Measurements from ENCODE around the gene MLLT11. TPM values are rescaled to one million over a fixed set of nuclear protein-coding genes. Genes with fewer than 3 reads are reported as not detected.
"Not testable (repeated sequence)": the region's sequence is repeated elsewhere in the genome, so short reads cannot be mapped to it uniquely, and the experiment has no call there.

MLLT11 gene
- total RNA-seq, 4 donors from 2014 or later: 0.47 to 6.6 (median 0.79) TPM

GRCh38 chr1:151085953-151086559 is 25.9 kb downstream of the MLLT11 start:
- ATAC-seq (ENCODE audit: low FRiP score): no peak
- DNase-seq (ENCODE audit: low spot score): no peak
- TF ChIP-seq, protein P1, sequence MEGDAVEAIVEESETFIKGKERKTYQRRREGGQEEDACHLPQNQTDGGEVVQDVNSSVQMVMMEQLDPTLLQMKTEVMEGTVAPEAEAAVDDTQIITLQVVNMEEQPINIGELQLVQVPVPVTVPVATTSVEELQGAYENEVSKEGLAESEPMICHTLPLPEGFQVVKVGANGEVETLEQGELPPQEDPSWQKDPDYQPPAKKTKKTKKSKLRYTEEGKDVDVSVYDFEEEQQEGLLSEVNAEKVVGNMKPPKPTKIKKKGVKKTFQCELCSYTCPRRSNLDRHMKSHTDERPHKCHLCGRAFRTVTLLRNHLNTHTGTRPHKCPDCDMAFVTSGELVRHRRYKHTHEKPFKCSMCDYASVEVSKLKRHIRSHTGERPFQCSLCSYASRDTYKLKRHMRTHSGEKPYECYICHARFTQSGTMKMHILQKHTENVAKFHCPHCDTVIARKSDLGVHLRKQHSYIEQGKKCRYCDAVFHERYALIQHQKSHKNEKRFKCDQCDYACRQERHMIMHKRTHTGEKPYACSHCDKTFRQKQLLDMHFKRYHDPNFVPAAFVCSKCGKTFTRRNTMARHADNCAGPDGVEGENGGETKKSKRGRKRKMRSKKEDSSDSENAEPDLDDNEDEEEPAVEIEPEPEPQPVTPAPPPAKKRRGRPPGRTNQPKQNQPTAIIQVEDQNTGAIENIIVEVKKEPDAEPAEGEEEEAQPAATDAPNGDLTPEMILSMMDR (IDR thresholded peaks at IDR 0.05): no peak

DNA sequence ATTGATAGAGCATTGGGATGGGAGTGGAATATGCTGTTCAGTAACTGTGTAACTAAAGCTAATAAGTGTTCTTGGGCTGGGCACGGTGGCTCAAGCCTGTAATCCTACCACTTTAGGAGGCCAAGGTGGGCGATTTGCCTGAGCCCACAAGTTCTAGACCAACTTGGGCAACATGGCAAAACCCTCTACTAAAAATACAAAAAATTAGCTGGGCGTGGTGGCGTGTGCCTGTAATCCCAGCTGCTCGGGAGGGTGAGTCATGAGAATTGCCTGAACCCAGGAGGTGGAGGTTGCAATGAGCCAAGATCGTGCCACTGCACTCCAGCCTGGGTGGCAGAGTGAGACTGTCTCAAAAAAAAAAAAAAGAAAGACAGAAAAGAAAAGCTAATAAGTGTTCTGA is 37.2 kb downstream of the MLLT11 start:
- not testable (repeated sequence) for ATAC-seq (ENCODE audit: low FRiP score)

DNA sequence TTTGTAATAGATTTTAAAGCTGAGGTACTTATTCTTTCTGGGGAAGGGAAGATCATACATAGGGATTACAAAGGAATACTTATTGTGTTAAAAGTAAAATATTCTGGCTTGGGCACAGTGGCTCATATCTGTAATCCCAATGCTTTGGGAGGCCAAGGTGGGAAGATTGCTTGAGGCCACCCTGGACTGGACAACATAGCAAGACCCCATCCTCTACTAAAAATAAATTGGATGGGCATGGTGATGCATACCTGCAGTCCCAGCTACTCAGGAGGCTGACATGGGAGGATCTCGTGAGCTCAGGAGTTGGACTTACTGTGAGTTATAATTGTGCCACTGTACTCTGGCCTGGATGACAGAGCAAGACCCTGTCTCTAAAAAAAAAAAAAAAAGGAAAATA is 37.9 kb downstream of the MLLT11 start:
- TF ChIP-seq, protein P1 (IDR thresholded peaks at IDR 0.05): no peak
- DNase-seq (ENCODE audit: low spot score) (no peak), ATAC-seq (ENCODE audit: low FRiP score) (no peak)

More for the DNA sequence above, 37.2 kb downstream of the MLLT11 start:
- DNase-seq (ENCODE audit: low spot score): not testable (repeated sequence)

DNA sequence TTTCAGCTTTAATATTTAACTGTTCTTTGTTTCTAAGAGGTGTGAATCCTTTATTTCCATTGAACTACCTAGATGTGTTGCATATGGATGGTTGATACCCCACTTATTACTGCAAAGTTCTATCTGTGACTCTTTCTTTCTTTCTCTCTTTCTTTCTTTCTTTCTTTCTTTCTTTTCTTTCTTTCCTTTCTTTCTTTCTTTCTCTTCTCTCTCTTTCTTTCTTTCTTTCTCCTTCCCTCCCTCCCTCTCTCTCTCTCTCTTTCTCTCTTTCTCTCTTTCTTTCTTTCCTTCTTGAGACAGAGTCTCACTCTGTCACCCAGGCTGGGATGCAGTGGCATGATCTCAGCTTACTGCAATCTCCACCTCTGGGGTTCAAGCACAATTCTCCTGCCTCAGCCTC is 44.4 kb downstream of the MLLT11 start:
- TF ChIP-seq, protein P1 (IDR thresholded peaks at IDR 0.05): no peak
- ATAC-seq (ENCODE audit: low FRiP score) (no peak), DNase-seq (ENCODE audit: low spot score) (no peak)

GRCh38 chr1:151106894-151107293 is 46.7 kb downstream of the MLLT11 start:
- ATAC-seq (ENCODE audit: low FRiP score) (no peak), DNase-seq (ENCODE audit: low spot score) (no peak)
- TF ChIP-seq, protein P1 (IDR thresholded peaks at IDR 0.05): no peak

DNA sequence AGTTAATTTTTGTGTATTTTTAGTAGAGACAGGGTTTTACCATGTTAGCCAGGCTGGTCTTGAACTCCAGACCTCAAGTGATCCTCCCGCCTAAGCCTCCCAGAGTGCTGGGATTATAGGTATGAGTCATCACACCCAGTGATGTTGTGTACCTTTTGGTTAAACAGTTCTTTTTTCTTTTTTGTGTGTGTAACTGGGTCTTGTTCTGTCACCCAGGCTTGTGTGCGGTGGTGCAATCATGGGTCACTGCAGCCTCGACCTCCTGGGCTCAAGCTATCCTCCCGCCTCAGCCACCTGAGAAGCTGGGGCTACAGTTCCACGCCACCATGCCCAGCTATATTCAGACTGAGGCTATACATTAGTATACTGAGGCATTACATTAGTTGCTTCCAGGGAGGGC is 48.1 kb downstream of the MLLT11 start:
- DNase-seq (ENCODE audit: low spot score): no peak
- TF ChIP-seq, protein P1 (IDR thresholded peaks at IDR 0.05): no peak
- ATAC-seq (ENCODE audit: low FRiP score): no peak

- ATAC-seq (ENCODE audit: low FRiP score): no peak
- TF ChIP-seq, protein P1 (IDR thresholded peaks at IDR 0.05): no peak
- no peak for DNase-seq (ENCODE audit: low spot score)
These were observed 53.7 kb downstream of the MLLT11 start for GRCh38 chr1:151113877-151114276.

Small RNA genes lying within 50 kb of the gene (small RNA-seq; reads per million reads assigned to genes)
- gene RNU6-884P: not detected

Other genes with a start within 250 kb of the MLLT11 start
- gene ARNT, start 183.8 kb upstream of the MLLT11 start, total RNA-seq: 10 to 100 TPM; 45.0 to 75.0 (median 58.3) TPM
- not detected for gene CTXND2, start 173.3 kb upstream of the MLLT11 start, total RNA-seq
- 10 to 100 TPM; 23.7 to 32.9 (median 27.8) TPM for gene SETDB1, start 134.0 kb upstream of the MLLT11 start, total RNA-seq
- 100 to 1,000 TPM in 3 of 4 donors, 10 to 100 TPM in 1; 96.8 to 144 (median 131) TPM for gene CERS2, start 85.6 kb upstream of the MLLT11 start, total RNA-seq
- gene ANXA9, start 78.1 kb upstream of the MLLT11 start, total RNA-seq: 10 to 100 TPM in 1 of 4 donors, 1 to 10 TPM in 2, under 1 TPM in 1; 0.79 to 26.4 (median 5.6) TPM
- 10 to 100 TPM; 15.5 to 35.4 (median 33.2) TPM for gene MINDY1, start 53.5 kb upstream of the MLLT11 start, total RNA-seq
- 10 to 100 TPM in 3 of 4 donors, 1 to 10 TPM in 1; 6.2 to 20.6 (median 16.2) TPM for gene PRUNE1, start 51.9 kb upstream of the MLLT11 start, total RNA-seq
- gene BNIPL, start 23.8 kb upstream of the MLLT11 start, total RNA-seq: under 1 TPM in 3 of 4 donors, not detected in 1; 0.63 to 0.74 (median 0.69) TPM
- gene C1orf56, start 12.6 kb upstream of the MLLT11 start, total RNA-seq: 1 to 10 TPM; 2.8 to 7.8 (median 5.6) TPM
- gene CDC42SE1, start 775 bp upstream of the MLLT11 start, total RNA-seq: 100 to 1,000 TPM in 1 of 4 donors, 10 to 100 TPM in 3; 56.6 to 115 (median 92.0) TPM
- 10 to 100 TPM; 15.0 to 36.1 (median 21.2) TPM for gene GABPB2, start 10.4 kb downstream of the MLLT11 start, total RNA-seq
- gene SEMA6C, start 86.2 kb downstream of the MLLT11 start, total RNA-seq: 10 to 100 TPM in 1 of 4 donors, 1 to 10 TPM in 3; 2.6 to 25.5 (median 4.1) TPM
- gene TNFAIP8L2, start 96.3 kb downstream of the MLLT11 start, total RNA-seq: 10 to 100 TPM in 3 of 4 donors, 1 to 10 TPM in 1; 7.6 to 16.4 (median 13.0) TPM
- 10 to 100 TPM in 2 of 4 donors, 1 to 10 TPM in 2; 4.1 to 11.0 (median 9.8) TPM for gene LYSMD1, start 105.5 kb downstream of the MLLT11 start, total RNA-seq
- gene SCNM1, start 105.7 kb downstream of the MLLT11 start, total RNA-seq: 10 to 100 TPM; 12.0 to 24.7 (median 20.7) TPM
- 1 to 10 TPM in 1 of 4 donors, not detected in 3; 1.9 TPM for gene TMOD4, start 115.6 kb downstream of the MLLT11 start, total RNA-seq
- 10 to 100 TPM; 24.0 to 26.1 (median 24.6) TPM for gene VPS72, start 129.8 kb downstream of the MLLT11 start, total RNA-seq
- gene PIP5K1A, start 138.2 kb downstream of the MLLT11 start, total RNA-seq: 10 to 100 TPM; 31.5 to 94.2 (median 59.4) TPM
- 100 to 1,000 TPM in 3 of 4 donors, 10 to 100 TPM in 1; 96.4 to 148 (median 131) TPM for gene PSMD4, start 194.3 kb downstream of the MLLT11 start, total RNA-seq
- 10 to 100 TPM; 10.1 to 15.3 (median 14.2) TPM for gene ZNF687, start 221.9 kb downstream of the MLLT11 start, total RNA-seq